Tibial nerve (tissue), 4 donors: ENCODE data around the gene MPRIP. TPM values are rescaled to one million over a fixed set of nuclear protein-coding genes. Genes with fewer than 3 reads are reported as not detected.

Experiments
- DNase-seq, 2 donors: peaks; one replicate each; pipeline ENCODE4 v3.0.0-alpha.2; 2019; ENCODE audit warnings: low spot score in 2 of 2
- H3K27ac ChIP-seq, 4 donors: fragments of 200-600 bp; sonication (generic) in 3 of 4; one replicate each; pipeline ENCODE4 v1.5.1; 2017 to 2019; ENCODE audit warnings: mild to moderate bottlenecking in 1 of 4
- H3K27me3 ChIP-seq, 2 donors: fragments of 200-600 bp; sonication (generic) in 1 of 2; one replicate each; pipeline versions ENCODE4 v1.5.1 to v1.6.0; 2017 to 2019
- H3K36me3 ChIP-seq, 3 donors: fragments of 200-600 bp; sonication (generic); one replicate each; pipeline ENCODE4 v1.5.1; 2018 to 2019
- H3K4me1 ChIP-seq, 4 donors: fragments of 200-600 bp; sonication (generic) in 3 of 4; one replicate each; pipeline ENCODE4 v1.5.1; 2017 to 2019
- H3K4me3 ChIP-seq, 4 donors: fragments of 200-600 bp; sonication (generic) in 3 of 4; one replicate each; pipeline ENCODE4 v1.5.1; 2017 to 2019; ENCODE audit warnings: mild to moderate bottlenecking in 1 of 4, moderate library complexity in 1 of 4
- H3K9me3 ChIP-seq, 4 donors: fragments of 200-600 bp; sonication (generic) in 3 of 4; one replicate each; pipeline ENCODE4 v1.5.1; 2017 to 2019
- CTCF ChIP-seq, 5 experiments: fragments of 200-600 bp in 3 of 5; fragments of 450-650 bp in 2 of 5; sonication (generic) in 3 of 5; IDR thresholded peaks; one replicate each; pipeline ENCODE4 v1.5.1; 2016 to 2019; ENCODE audit warnings: antibody characterized with exemption in 5 of 5, mild to moderate bottlenecking in 3 of 5, moderate library complexity in 2 of 5
- EP300 ChIP-seq, 2 donors: sonication (generic); formaldehyde crosslinking; IDR thresholded peaks; one replicate each; pipeline ENCODE4 v1.6.1; 2017; ENCODE audit warnings: antibody characterized with exemption in 2 of 2, mild to moderate bottlenecking in 1 of 2
- POLR2A ChIP-seq, 2 donors: fragments of 450-650 bp; IDR thresholded peaks; one replicate each; pipeline ENCODE4 v1.6.1; 2017; ENCODE audit warnings: antibody characterized with exemption in 2 of 2, mild to moderate bottlenecking in 2 of 2, moderate library complexity in 2 of 2
- WGBS, 2 donors: methylation state at CpG; one replicate each; pipeline ENCODE4 v1.1.5; 2018; 5-methylcytosine and 5-hydroxymethylcytosine counted together
- total RNA-seq, 4 donors: library from RNA; depleted of rRNA; stranded (reverse); fragments of >200 nt; gene quantifications; one replicate each; pipeline ENCODE4 v1.1.0, GENCODE V29; 2016

MPRIP gene
- total RNA-seq, 4 donors from 2014 or later, result 216 to 291 (median 265) TPM

- 55 to 66% methylated on average over 5 to 6 of the region's 6 CpGs for WGBS, 2 donors
- Histone ChIP-seq H3K27me3 (no peaks in the 10 kb centered on the region), H3K4me1 (peaks cover 0 to 38% (median 8%) of the 10 kb centered on the region in 4 donors), H3K4me3 (no peak overlapping the region), H3K9me3 (no peaks in the 10 kb centered on the region), H3K27ac (peak overlapping the region in 1 of 4 donors; percentile 1), H3K36me3 (no peaks in the 10 kb centered on the region)
- TF ChIP-seq EP300 (IDR thresholded peaks at IDR 0.05), result no peak
- TF ChIP-seq CTCF (IDR thresholded peaks at IDR 0.05), result no peak
- no peak for TF ChIP-seq POLR2A (IDR thresholded peaks at IDR 0.05)
- no peak for DNase-seq
Measured at GRCh38 chr17:17035490-17035889, 6.8 kb upstream of the MPRIP start.

GRCh38 chr17:17035920-17036523, 6.2 kb upstream of the MPRIP start:
- H3K27ac ChIP-seq, result peak overlapping the region in 1 of 4 donors; percentile 1
- no peaks in the 10 kb centered on the region for H3K36me3 ChIP-seq
- DNase-seq, result no peak
- H3K9me3 ChIP-seq, result no peaks in the 10 kb centered on the region
- no peaks in the 10 kb centered on the region for H3K27me3 ChIP-seq
- no peak for TF ChIP-seq POLR2A (IDR thresholded peaks at IDR 0.05)
- no peak for TF ChIP-seq CTCF (IDR thresholded peaks at IDR 0.05)
- TF ChIP-seq EP300 (IDR thresholded peaks at IDR 0.05), result no peak
- no peak overlapping the region for H3K4me3 ChIP-seq
- H3K4me1 ChIP-seq, result peaks cover 0 to 37% (median 8%) of the 10 kb centered on the region in 4 donors
- 88 to 91% methylated on average over 12 of the region's 12 CpGs for WGBS, 2 donors

GRCh38 chr17:17036524-17036998, 5.7 kb upstream of the MPRIP start:
- TF ChIP-seq EP300 (IDR thresholded peaks at IDR 0.05) (peak in 1 of 2 donors; percentile 22), POLR2A (IDR thresholded peaks at IDR 0.05) (no peak), CTCF (IDR thresholded peaks at IDR 0.05) (no peak)
- H3K4me3 ChIP-seq, result no peak overlapping the region
- H3K27ac ChIP-seq, result peak overlapping the region in 2 of 4 donors; percentile 15 to 63
- H3K4me1 ChIP-seq, result peaks cover 0 to 37% (median 13%) of the 10 kb centered on the region in 4 donors
- no peaks in the 10 kb centered on the region for H3K9me3 ChIP-seq
- DNase-seq, result no peak
- H3K36me3 ChIP-seq, result no peaks in the 10 kb centered on the region
- 61 to 62% methylated on average over 10 of the region's 10 CpGs for WGBS, 2 donors
- no peaks in the 10 kb centered on the region for H3K27me3 ChIP-seq

- WGBS, 2 donors, result 59 to 70% methylated on average over 6 of the region's 6 CpGs
- H3K4me1 ChIP-seq, result peaks cover 0 to 39% (median 17%) of the 10 kb centered on the region in 4 donors
Measured at GRCh38 chr17:17039911-17040310, 2.3 kb upstream of the MPRIP start.

More at GRCh38 chr17:17039911-17040310, 2.3 kb upstream of the MPRIP start:
- DNase-seq, result no peak
- Histone ChIP-seq H3K9me3 (no peaks in the 10 kb centered on the region), H3K36me3 (no peaks in the 10 kb centered on the region), H3K27ac (no peak overlapping the region), H3K27me3 (no peaks in the 10 kb centered on the region), H3K4me3 (no peak overlapping the region)
- TF ChIP-seq CTCF (IDR thresholded peaks at IDR 0.05), result no peak
- TF ChIP-seq POLR2A (IDR thresholded peaks at IDR 0.05), result no peak
- no peak for TF ChIP-seq EP300 (IDR thresholded peaks at IDR 0.05)
